Stomach (tissue), 4 donors: ENCODE measurements around the gene SLC8A2.

Experiments
- EP300 ChIP-seq: sonication (generic); formaldehyde crosslinking; IDR thresholded peaks from one replicate; pipeline ENCODE4 v1.6.1; 2017; ENCODE audit warnings: antibody characterized with exemption
- TF ChIP-seq, protein P1 (sequence below), 7 experiments: fragments of 450-650 bp in 4 of 7; fragments of 200-600 bp in 3 of 7; sonication (generic) in 3 of 7; IDR thresholded peaks; one replicate each; pipeline ENCODE4 v1.5.1; 2016 to 2019; ENCODE audit warnings: antibody characterized with exemption in 7 of 7, control low read depth in 2 of 7, mild to moderate bottlenecking in 1 of 7

DNA sequence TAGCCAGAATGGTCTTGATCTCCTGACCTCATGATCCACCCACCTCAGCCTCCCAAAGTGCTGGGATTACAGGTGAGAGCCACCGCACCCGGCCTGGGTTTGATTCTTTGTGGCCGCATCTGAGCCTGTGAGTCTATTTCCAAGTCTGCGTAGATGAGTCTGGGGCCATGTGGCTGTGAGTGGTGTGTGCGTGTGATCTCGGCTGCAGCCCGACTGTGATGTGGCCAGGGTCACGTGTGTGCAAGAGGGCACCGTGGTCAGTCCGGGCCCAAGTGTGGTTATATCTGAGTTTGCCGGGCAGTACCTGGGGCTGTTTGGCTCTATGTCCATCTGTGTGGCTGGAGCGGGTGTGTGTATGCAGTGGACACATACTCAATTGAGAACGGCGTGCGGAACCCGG lies 57.8 kb downstream of the SLC8A2 start:
- TF ChIP-seq, protein P1, sequence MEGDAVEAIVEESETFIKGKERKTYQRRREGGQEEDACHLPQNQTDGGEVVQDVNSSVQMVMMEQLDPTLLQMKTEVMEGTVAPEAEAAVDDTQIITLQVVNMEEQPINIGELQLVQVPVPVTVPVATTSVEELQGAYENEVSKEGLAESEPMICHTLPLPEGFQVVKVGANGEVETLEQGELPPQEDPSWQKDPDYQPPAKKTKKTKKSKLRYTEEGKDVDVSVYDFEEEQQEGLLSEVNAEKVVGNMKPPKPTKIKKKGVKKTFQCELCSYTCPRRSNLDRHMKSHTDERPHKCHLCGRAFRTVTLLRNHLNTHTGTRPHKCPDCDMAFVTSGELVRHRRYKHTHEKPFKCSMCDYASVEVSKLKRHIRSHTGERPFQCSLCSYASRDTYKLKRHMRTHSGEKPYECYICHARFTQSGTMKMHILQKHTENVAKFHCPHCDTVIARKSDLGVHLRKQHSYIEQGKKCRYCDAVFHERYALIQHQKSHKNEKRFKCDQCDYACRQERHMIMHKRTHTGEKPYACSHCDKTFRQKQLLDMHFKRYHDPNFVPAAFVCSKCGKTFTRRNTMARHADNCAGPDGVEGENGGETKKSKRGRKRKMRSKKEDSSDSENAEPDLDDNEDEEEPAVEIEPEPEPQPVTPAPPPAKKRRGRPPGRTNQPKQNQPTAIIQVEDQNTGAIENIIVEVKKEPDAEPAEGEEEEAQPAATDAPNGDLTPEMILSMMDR (IDR thresholded peaks at IDR 0.05), result no peak
- no peak for TF ChIP-seq EP300
